HFFc6 (cell line): ENCODE data around the gene CYP4F3. TPM values are rescaled to one million over a fixed set of nuclear protein-coding genes. Genes with fewer than 3 reads are reported as not detected.
"Not testable (repeated sequence)": the region's sequence is repeated elsewhere in the genome, so short reads cannot be mapped to it uniquely, and the experiment has no call there.

Experiments used
- DNase-seq: peaks from one replicate; pipeline ENCODE4 v3.0.0-alpha.2; 2018
- H3K27ac Mint-ChIP-seq: 2 replicates; pipeline ENCODE4 v1.8.0; 2020; ENCODE audit warnings: mild to moderate bottlenecking, mixed read lengths
- H3K27me3 Mint-ChIP-seq: 2 replicates; pipeline ENCODE4 v1.8.0; 2021; ENCODE audit warnings: mild to moderate bottlenecking, moderate library complexity, mixed read lengths; ENCODE audit not compliant: insufficient read depth
- H3K36me3 Mint-ChIP-seq: 2 replicates; pipeline ENCODE4 v1.8.0; 2021; ENCODE audit warnings: low read depth, mixed read lengths
- H3K4me1 Mint-ChIP-seq: 2 replicates; pipeline ENCODE4 v1.8.0; 2020; ENCODE audit warnings: low read depth, mixed read lengths
- H3K4me3 Mint-ChIP-seq: 2 replicates; pipeline ENCODE4 v1.8.0; 2020; ENCODE audit warnings: mild to moderate bottlenecking, moderate library complexity, mixed read lengths
- H3K9me3 Mint-ChIP-seq: 2 replicates; pipeline ENCODE4 v1.8.0; 2020; ENCODE audit warnings: mild to moderate bottlenecking, mixed read lengths
- total RNA-seq, 6 experiments: library from RNA; stranded (reverse); fragmentation: NEBNext Ultra II Directional; extraction: Animal tissue kit (Norgen Biotek cat#: 25700); gene quantifications; 2 replicates in 1 of 6; 3 replicates in 5 of 6; pipeline ENCODE4 v1.2.3, GENCODE V29; 2021
- TF ChIP-seq, protein P1 (sequence below): fragments of 200-600 bp; sonication (generic); IDR thresholded peaks from 2 replicates; pipeline ENCODE4 v1.5.0; 2021; ENCODE audit warnings: antibody characterized with exemption, mild to moderate bottlenecking

Gene CYP4F3
- total RNA-seq, 6 experiments from 2014 or later: not detected

DNA sequence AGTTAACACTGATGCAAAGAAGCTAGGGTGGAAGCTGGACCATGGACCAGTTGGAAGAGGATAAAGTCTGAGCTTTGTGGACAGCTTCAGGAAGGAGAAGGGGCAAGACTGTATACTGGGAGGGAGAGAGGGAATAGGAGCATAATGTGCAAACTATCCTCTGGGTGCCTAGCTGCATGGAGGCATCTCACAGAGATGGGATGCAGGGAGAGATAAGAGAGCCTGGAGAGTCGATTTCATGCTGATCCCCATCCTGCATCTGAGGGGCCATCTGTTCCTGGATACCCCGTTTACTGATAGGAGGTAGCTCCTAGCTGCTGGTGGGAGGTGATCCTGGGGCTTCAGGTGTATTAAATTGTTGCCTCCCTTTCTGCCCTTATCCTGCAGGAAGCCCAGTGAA is 8.8 kb downstream of the CYP4F3 start:
- Mint-ChIP-seq H3K4me1 (no peaks in the 10 kb centered on the region), H3K27ac (no peak overlapping the region)

DNA sequence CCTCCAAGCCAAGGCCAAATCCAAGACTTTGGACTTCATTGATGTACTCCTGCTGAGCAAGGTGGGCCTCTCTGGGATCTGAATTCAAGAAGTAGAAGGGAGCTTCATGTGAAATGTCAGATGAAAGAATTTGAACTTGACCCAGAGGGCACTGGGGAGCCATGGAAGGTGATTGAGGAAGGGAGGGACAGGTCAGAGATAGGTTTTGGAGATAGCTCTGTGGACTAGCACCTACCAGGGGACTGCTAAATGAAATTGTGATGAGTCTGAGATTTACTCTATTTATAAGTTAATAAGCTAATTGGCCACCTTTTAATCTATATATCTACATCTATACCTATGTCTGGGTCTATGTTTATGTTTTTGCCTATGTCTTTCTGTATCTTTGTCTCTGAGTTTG is 9.4 kb downstream of the CYP4F3 start:
- not testable (repeated sequence) for H3K27ac Mint-ChIP-seq, H3K4me1 Mint-ChIP-seq, H3K36me3 Mint-ChIP-seq, H3K4me3 Mint-ChIP-seq, H3K27me3 Mint-ChIP-seq, DNase-seq
- peaks cover 46% of the 10 kb centered on the region for H3K9me3 Mint-ChIP-seq

More for the DNA sequence above, 8.8 kb downstream of the CYP4F3 start:
- Mint-ChIP-seq H3K36me3 (peaks cover 3% of the 10 kb centered on the region; the same call in 1 of the 2 replicates), H3K9me3 (peaks cover 51% of the 10 kb centered on the region), H3K27me3 (no peaks in the 10 kb centered on the region; the same call in 1 of the 2 replicates), H3K4me3 (no peak overlapping the region)
- TF ChIP-seq, protein P1, sequence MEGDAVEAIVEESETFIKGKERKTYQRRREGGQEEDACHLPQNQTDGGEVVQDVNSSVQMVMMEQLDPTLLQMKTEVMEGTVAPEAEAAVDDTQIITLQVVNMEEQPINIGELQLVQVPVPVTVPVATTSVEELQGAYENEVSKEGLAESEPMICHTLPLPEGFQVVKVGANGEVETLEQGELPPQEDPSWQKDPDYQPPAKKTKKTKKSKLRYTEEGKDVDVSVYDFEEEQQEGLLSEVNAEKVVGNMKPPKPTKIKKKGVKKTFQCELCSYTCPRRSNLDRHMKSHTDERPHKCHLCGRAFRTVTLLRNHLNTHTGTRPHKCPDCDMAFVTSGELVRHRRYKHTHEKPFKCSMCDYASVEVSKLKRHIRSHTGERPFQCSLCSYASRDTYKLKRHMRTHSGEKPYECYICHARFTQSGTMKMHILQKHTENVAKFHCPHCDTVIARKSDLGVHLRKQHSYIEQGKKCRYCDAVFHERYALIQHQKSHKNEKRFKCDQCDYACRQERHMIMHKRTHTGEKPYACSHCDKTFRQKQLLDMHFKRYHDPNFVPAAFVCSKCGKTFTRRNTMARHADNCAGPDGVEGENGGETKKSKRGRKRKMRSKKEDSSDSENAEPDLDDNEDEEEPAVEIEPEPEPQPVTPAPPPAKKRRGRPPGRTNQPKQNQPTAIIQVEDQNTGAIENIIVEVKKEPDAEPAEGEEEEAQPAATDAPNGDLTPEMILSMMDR: no peak
- no peak for DNase-seq

DNA sequence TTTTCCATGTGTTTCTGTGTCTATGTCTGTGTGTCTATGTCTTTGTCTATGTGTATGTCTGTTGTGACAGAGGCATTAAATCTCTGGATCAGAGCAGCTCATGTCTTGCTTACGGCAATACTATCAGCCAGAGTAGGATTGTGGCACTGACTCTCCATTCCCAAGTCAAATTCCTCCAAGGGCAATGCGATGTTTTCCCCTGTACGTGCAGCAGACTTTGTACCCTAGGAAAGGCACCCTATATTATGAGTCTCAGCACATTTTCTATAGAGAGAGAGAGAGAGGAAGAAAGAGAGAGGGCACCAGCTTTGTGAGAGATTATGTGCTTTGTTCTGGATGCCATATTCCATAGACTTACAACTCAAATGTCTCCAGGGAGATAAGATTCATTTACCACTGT is 11.1 kb downstream of the CYP4F3 start:
- H3K36me3 Mint-ChIP-seq: peaks cover 3% of the 10 kb centered on the region; the same call in 1 of the 2 replicates
- TF ChIP-seq, protein P1: no peak
- peaks cover 32% of the 10 kb centered on the region for H3K9me3 Mint-ChIP-seq
- H3K27ac Mint-ChIP-seq: no peak overlapping the region
- no peaks in the 10 kb centered on the region for H3K4me1 Mint-ChIP-seq
- no peak for DNase-seq
- no peaks in the 10 kb centered on the region; the same call in 1 of the 2 replicates for H3K27me3 Mint-ChIP-seq
- no peak overlapping the region for H3K4me3 Mint-ChIP-seq

DNA sequence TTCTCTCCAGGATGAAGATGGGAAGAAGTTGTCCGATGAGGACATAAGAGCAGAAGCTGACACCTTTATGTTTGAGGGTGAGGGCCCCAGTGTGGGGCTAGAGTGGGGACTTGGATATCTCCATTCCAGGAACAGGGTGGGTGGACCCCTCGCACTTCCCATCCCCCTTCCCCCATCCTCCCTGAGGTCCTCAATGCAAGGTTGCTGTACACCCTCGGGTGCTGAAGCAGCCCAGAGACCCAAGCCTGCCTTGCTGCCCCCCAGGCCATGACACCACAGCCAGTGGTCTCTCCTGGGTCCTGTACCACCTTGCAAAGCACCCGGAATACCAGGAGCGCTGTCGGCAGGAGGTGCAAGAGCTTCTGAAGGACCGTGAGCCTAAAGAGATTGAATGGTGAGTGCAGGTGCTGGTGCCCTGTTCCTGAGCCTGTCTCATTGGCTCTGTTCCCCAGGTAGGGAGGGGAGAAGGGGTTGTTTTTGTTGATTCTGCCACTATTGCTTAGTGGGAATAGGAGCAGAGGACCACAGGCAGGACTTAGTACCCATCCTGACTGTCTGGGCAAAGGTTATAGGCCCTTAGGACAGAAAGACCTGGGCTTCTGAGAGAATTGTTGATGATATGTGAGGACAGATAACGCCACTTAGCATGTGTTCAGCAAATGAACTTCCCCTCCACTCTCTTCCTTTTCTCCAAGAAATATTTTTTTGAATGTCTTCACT is 12.0 kb downstream of the CYP4F3 start:
- H3K27me3 Mint-ChIP-seq: no peaks in the 10 kb centered on the region; the same call in 1 of the 2 replicates
- TF ChIP-seq, protein P1: no peak
- no peak for DNase-seq
- peaks cover 3% of the 10 kb centered on the region; the same call in 1 of the 2 replicates for H3K36me3 Mint-ChIP-seq
- H3K9me3 Mint-ChIP-seq: peaks cover 28% of the 10 kb centered on the region
- no peaks in the 10 kb centered on the region for H3K4me1 Mint-ChIP-seq
- no peak overlapping the region for H3K4me3 Mint-ChIP-seq
- H3K27ac Mint-ChIP-seq: no peak overlapping the region

DNA sequence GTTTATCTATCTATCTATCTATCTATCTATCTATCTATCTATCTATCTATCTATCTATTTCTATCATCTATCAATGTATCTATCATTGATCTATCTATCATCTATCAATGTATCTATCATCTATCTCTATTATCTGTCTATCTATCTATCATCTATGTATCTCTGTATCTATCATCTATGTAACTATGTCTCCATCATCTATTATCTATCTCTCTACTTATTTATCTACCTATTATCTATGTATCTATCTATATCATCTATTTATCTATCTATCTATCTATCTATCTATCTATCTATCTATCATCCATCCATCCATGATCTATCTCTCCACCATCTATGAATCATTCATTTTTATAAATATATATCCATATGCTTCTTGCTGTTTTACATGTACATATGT is 15.8 kb downstream of the CYP4F3 start:
- Mint-ChIP-seq H3K27me3 (no peaks in the 10 kb centered on the region; the same call in 1 of the 2 replicates), H3K27ac (no peak overlapping the region), H3K36me3 (peaks cover 3% of the 10 kb centered on the region; the same call in 1 of the 2 replicates), H3K9me3 (peaks cover 27% of the 10 kb centered on the region), H3K4me3 (no peak overlapping the region), H3K4me1 (no peaks in the 10 kb centered on the region)
- TF ChIP-seq, protein P1: no peak
- DNase-seq: no peak

DNA sequence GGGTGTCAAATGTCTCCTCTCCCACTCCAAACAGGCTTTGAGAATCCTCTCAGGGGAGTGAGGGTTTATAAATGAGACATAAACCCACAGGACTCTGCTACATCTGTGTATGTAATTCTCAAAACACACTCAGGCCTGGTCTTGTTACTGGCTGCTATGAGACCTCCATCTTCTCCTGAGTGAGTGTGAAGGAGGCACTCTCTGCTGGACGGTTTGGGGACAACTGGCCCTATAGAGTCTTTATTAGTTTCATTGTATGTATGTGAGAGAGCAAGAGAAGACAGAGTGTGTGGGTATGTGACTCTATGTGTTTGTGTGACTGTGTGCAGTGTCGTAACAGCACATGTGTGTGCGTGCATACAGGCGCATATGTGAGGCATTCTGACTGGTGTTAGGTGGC is 22.6 kb downstream of the CYP4F3 start:
- no peaks in the 10 kb centered on the region for H3K4me1 Mint-ChIP-seq
- H3K27me3 Mint-ChIP-seq: no peaks in the 10 kb centered on the region; the same call in none of the 2 replicates
- TF ChIP-seq, protein P1: no peak
- peaks cover 25% of the 10 kb centered on the region for H3K9me3 Mint-ChIP-seq
- no peak overlapping the region for H3K27ac Mint-ChIP-seq
- no peaks in the 10 kb centered on the region for H3K36me3 Mint-ChIP-seq
- H3K4me3 Mint-ChIP-seq: no peak overlapping the region
- no peak for DNase-seq
